ENCODE measurements around the gene PLXNA2. TPM values are rescaled to one million over a fixed set of nuclear protein-coding genes. Genes with fewer than 3 reads are reported as not detected.

The PLXNA2 gene
- total RNA-seq, 1 donor from 2014 or later = 14.4 TPM

DNA sequence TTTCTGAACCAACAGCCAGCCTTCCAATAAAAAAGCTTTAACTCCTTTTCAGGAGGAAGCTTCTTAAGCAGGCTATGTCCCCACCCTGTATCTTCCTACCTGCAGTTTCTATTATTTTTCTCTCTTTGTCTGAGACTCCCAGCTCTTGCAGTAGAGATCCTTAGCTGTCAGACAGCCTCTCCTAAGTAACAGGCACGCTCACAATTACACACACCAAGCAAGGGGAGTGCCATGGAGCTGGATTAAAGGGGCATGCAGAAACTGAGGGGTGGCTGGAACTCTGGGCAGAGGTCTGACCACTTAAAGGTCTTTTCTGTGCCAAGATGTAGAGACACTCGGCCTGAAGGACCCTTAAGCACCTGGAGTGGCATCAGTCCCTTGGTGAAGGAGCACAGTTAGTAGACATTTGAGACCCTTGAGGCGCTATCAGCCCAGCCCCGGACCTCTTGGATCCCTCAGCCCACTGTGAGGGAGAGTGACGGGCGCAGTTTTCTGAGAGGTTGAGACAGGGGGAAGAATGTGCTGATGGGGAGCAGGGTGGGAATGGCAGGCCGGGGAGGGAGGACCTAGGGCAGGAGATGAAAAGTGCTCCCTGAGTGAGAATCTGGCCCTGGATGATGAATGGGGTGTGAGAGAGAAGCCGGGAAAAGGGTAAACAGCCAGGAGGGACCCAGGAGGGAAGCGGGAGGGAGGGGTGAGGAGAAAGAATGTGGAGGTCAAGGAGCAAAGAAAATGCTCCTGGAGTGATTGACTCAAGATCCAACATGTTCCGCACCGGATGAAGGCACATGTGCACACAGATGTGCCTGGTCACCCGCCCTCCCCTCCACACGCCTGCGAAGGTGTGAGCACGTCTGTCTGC lies 13.3 kb downstream of the PLXNA2 start:
- DNase-seq = no peak
- intact Hi-C loops (cut with DNase I) = no loop called here
- ATAC-seq (ENCODE audit: poor library complexity) = no peak

DNA sequence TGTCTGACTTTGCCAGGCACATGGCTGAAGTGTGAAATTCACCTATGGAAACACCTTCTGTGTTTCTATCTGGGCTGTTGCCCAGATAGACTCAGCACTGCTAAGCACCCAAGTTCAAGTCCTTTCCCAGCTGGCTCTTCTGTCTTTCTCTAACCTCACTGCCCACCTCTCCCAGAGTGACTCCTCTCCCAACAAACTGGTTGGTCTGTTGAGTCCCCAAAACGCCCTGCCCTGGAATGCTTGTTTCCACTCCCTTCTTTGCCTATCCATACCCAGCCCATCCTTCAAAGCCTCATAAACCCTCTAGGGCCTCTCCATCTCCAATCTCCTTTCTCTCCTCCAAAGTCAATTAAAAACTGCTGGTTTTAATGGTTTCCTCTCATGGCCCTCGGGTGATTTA lies 15.6 kb downstream of the PLXNA2 start:
- DNase-seq (no peak), ATAC-seq (ENCODE audit: poor library complexity) (no peak)
- intact Hi-C loops (cut with DNase I) = no loop called here

- DNase-seq (no peak), ATAC-seq (ENCODE audit: poor library complexity) (no peak)
- intact Hi-C loops (cut with DNase I) = no loop called here
Measured at GRCh38 chr1:208228026-208228425, 16.2 kb downstream of the PLXNA2 start.

DNA sequence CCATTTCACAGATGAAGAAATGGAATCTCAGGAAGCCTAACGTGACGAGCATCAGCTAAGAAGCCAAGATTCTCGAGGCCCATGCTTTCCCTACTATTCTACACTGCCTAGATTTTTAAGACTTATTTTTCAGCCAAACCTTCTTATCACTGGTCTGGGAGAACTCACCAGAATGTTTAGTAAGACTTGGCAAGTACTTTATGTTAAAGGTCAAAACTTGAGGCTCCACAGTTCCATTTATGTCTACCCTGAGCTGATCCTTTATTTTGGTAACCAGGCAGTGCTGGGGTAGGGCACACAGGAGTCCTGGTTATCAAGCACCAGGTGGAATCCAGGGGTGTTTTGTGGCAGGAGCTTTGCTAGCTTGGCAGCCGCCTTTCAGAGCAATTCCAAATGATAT lies 16.8 kb downstream of the PLXNA2 start:
- intact Hi-C loops (cut with DNase I) = no loop called here
- DNase-seq (no peak), ATAC-seq (ENCODE audit: poor library complexity) (peak; percentile 80)

GRCh38 chr1:208225954-208226937 lies 17.9 kb downstream of the PLXNA2 start:
- DNase-seq = no peak
- peak; percentile 33 for ATAC-seq (ENCODE audit: poor library complexity)
- intact Hi-C loops (cut with DNase I) = no loop called here

GRCh38 chr1:208224192-208224713 lies 19.9 kb downstream of the PLXNA2 start:
- intact Hi-C loops (cut with DNase I) = no loop called here
- DNase-seq (no peak), ATAC-seq (ENCODE audit: poor library complexity) (no peak)

- intact Hi-C loops (cut with DNase I) = no loop called here
- DNase-seq = no peak
- no peak for ATAC-seq (ENCODE audit: poor library complexity)
Measured at GRCh38 chr1:208223136-208223535, 21.0 kb downstream of the PLXNA2 start.

DNA sequence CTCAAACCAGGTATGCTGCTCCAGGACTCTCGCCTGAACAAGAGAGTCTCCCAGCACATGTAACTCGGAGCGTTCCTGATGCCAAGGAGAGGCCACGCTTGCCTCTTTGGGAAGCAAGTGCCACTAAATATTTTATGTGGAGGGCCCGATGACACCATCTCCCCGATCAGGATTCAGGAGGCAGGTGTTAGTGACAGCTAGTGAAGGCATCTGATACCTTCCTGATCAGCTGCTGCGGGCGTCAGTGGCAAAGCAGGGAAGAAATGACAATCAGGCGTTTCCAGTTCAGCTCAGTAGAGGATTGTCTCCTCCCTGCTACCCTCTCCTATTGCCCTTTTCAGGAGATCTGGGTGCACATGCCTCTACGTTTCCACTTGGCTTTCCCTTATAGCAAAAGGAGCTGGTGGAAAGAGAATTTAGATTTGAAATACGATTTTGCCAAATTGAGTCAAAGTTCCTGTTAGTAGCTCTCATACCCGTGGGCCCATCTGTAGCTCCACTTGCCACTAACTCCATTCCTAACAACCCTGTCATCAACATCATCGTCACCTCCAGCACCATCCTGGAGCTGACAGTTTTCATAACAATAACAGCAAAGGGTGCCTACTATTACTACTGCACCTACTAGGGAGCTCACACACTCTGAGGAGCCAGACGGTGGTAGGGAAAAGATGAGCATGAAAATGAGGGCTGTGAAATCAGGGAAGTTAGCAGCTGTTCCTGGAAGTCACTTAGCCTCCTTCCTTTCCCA lies 21.6 kb downstream of the PLXNA2 start:
- intact Hi-C loops (cut with DNase I) = no loop called here
- no peak for ATAC-seq (ENCODE audit: poor library complexity)

GRCh38 chr1:208221291-208221622 lies 22.9 kb downstream of the PLXNA2 start:
- no peak for ATAC-seq (ENCODE audit: poor library complexity)
- intact Hi-C loops (cut with DNase I) = no loop called here

More for the DNA sequence above, 21.6 kb downstream of the PLXNA2 start:
- no peak for DNase-seq

GRCh38 chr1:208219659-208220282 lies 24.4 kb downstream of the PLXNA2 start:
- ATAC-seq (ENCODE audit: poor library complexity) (peak; percentile 82), DNase-seq (peak; percentile 80)
- intact Hi-C loops (cut with DNase I) = no loop called here

More at GRCh38 chr1:208221291-208221622, 22.9 kb downstream of the PLXNA2 start:
- no peak for DNase-seq

- DNase-seq (no peak), ATAC-seq (ENCODE audit: poor library complexity) (peak; percentile 6)
- intact Hi-C loops (cut with DNase I) = no loop called here
Measured at GRCh38 chr1:208219098-208219658, 25.0 kb downstream of the PLXNA2 start.

DNA sequence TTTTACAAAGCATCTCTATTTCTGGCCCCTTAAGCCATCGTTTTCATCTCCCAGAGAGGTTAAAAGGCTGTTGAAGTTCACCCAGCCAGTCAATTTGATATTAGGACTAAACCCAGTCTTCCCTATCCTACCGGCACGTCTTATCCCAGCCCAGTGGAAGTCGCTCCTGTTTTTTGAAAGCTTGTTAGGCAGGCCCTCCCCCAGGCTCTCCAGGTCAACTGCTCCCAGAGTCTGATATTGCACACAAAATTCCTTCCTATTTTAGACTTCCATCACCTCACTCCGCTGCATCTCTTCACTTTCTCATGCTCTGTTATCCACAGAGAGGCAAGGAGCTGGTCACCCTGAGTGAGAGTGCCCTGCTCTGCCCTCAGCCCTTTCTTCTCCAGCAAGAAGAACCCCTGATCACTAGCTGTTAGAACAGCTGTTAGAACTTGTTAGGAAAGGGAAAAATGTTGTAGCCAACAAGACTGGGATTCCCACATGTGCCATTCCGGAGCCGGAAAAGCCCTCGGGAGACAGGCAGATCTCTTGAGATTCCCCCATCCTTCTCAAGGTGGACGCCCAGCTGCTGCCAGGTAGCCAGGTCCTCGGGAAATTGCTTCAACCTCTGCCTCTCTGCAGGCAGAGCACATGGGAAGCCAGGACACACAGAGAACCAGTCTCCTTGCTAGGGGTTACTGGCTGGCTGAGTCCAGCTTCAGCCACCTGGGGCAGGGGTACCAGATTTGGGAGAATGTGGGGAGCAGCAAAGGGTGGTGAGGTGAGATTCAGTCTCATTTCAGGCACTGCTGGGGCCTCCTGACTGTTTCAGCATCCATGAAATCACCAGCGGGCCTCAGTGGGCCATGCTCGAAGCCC lies 25.7 kb downstream of the PLXNA2 start:
- intact Hi-C loops (cut with DNase I) = no loop called here
- DNase-seq (no peak), ATAC-seq (ENCODE audit: poor library complexity) (no peak)

GRCh38 chr1:208217781-208218180 lies 26.4 kb downstream of the PLXNA2 start:
- DNase-seq (no peak), ATAC-seq (ENCODE audit: poor library complexity) (no peak)

DNA sequence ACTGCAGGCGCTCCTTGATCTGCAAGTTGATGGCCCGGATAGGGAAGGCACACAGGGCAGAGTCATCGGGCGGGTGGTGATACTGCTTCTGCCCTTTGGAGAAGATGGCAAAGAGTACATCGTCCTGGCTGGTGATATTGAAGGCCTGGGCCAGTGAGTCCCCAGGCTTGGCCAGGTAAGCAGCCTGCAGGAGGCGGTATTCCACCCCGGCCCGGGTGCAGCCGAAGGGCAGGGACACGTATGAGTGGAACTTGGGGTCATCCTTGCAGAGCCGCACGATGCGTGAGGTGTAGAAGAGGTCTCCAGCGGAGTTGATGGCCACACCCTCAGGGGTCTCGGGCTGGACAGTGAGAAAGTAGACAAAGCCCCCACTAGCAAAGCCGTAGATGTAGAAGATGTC lies 27.4 kb downstream of the PLXNA2 start:
- ATAC-seq (ENCODE audit: poor library complexity) (no peak), DNase-seq (no peak)
- intact Hi-C loops (cut with DNase I) = no loop called here

More at GRCh38 chr1:208217781-208218180, 26.4 kb downstream of the PLXNA2 start:
- intact Hi-C loops (cut with DNase I) = no loop called here

DNA sequence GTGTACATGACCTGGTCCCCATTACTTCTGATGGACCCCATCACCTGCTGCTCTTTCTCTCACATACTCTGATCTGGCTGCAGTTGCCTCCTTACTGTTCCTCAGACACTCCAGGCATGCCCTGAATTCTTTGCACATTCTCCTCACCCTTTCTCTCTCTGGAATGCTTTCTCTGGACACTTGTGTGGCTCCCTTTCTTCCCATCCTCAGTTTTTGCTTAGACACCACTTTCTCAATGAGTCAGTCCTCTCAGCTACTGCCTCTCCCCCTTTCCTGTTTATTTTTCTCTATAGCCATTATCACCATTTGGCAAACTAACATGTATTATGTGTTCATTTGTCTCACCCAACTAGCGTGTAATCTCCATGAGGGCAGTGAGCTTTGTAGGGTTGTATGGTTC lies 28.1 kb downstream of the PLXNA2 start:
- ATAC-seq (ENCODE audit: poor library complexity) = no peak
- no peak for DNase-seq
- intact Hi-C loops (cut with DNase I) = no loop called here

DNA sequence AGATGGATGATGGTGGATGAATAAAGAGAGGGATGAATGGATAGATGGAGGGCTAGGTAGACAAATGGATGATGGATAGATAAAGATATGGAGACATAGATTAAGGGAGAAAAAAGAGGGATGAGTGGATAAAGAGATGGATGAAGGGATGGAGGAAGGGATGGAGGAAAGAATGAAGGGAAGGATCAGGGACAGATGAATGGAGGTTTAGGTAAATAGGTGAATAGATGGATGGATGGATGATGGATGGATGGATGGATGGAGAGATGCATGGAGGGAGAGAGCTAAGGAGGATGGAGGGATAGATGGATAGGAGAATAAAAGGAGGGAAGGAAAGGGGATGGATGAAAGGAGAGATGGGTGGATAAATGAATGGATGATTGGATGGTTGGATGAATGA lies 28.8 kb downstream of the PLXNA2 start:
- DNase-seq = no peak
- intact Hi-C loops (cut with DNase I) = no loop called here
- no peak for ATAC-seq (ENCODE audit: poor library complexity)

- intact Hi-C loops (cut with DNase I) = no loop called here
- DNase-seq = no peak
- peak; percentile 30 for ATAC-seq (ENCODE audit: poor library complexity)
Measured at GRCh38 chr1:208213786-208214185, 30.4 kb downstream of the PLXNA2 start.

Data from Right ventricle myocardium superior (tissue), 1 donor.